ENCODE data around the gene ZNF273.
"Not testable (repeated sequence)": the region's sequence is repeated elsewhere in the genome, so short reads cannot be mapped to it uniquely, and the experiment has no call there.

ZNF273 gene

DNA sequence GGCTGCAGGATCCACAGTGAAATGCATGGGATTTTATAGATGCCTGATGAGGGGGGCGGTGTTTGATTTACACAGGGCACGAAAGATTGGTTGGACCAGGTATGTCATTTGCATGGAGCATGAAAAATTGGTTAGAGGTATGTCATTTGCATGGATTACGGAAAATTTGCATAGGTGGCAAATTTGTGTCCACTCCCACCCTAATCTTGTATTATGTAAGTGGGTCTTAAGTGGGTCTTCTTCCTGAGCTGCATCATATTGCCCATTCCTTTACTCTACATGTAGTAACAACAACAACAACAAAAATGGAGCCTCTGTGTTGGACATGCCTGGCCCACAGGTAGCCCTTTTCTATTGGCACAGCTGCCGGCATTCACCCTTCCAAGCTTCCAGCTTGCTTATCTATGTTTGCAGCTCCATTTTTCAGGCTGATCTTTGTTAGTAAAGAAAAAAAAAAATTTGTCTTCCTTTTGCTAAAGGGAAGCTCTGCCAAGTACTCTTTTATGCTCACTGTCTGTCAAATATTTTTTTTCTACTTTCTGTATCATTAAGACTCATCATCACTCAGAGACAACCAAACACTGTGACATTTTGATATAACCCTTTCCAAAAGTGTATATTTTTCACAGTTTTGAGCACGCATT, 10.3 kb upstream of the ZNF273 start:
- Histone ChIP-seq H3K9ac (ENCODE audit: low read depth, low read length) (no peak overlapping the region), H3K4me3 (ENCODE audit: low read length) (no peak overlapping the region), H3K4me1 (ENCODE audit: insufficient read depth, low read length) (0 out of 2 replicates have a peak, but pooled peaks cover 5% of the 10 kb centered on the region), H3K36me3 (ENCODE audit: insufficient read depth, low read length) (no peaks in the 10 kb centered on the region), H3K9me3 (ENCODE audit: insufficient read depth, low read depth, low read length) (no peaks in the 10 kb centered on the region), H3K27ac (ENCODE audit: low read depth, low read length) (no peak overlapping the region), H3K27me3 (ENCODE audit: insufficient read depth, low read length) (peaks cover 42% of the 10 kb centered on the region)
- 90% methylated on average over 5 of the region's 5 CpGs for WGBS

DNA sequence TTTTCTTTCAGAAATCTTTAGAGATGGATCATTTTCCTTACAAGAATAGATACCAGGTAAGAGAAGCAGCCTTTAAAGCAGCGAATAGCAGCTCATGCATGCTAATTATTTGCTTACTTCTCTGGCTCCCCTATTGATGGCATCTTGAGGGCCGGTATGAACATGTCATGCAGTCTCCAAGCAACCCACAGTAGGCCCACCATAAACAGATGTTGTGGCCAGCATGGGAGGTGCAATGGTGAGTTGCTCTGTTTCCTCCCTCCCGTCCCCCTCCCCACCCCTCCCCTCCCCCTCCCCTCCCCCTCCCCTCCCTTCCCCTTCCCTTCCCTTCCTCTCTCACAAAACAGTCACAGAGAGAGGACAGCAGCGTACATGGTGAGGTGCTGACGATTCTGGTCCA, 9.7 kb upstream of the ZNF273 start:
- Histone ChIP-seq H3K9ac (ENCODE audit: low read depth, low read length) (no peak overlapping the region), H3K27me3 (ENCODE audit: insufficient read depth, low read length) (peaks cover 36% of the 10 kb centered on the region), H3K9me3 (ENCODE audit: insufficient read depth, low read depth, low read length) (no peaks in the 10 kb centered on the region), H3K27ac (ENCODE audit: low read depth, low read length) (no peak overlapping the region), H3K4me3 (ENCODE audit: low read length) (no peak overlapping the region), H3K4me1 (ENCODE audit: insufficient read depth, low read length) (0 out of 2 replicates have a peak, but pooled peaks cover 5% of the 10 kb centered on the region), H3K36me3 (ENCODE audit: insufficient read depth, low read length) (no peaks in the 10 kb centered on the region)
- WGBS = 48% methylated on average over 4 of the region's 5 CpGs

DNA sequence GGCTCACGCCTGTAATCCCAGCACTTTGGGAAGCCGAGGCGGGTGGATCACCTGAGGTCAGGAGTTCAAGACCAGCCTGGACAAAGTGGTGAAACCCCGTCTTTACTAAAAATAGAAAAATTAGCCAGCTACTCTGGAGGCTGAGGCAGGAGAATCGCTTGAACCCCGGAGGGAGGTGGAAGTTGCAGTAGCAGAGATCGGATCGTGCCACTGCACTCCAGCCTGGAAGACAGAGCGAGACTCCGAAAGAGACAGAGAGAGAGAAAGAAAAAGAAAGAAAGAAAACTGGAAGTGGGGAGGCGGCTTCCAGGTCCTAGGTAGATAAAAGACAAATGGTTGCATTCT, 640 bp upstream of the ZNF273 start:
- not testable (repeated sequence) for H3K9ac ChIP-seq (ENCODE audit: low read depth, low read length)
- peak overlapping the region; percentile 66; the same call in 1 of the 2 replicates for H3K27ac ChIP-seq (ENCODE audit: low read depth, low read length)

DNA sequence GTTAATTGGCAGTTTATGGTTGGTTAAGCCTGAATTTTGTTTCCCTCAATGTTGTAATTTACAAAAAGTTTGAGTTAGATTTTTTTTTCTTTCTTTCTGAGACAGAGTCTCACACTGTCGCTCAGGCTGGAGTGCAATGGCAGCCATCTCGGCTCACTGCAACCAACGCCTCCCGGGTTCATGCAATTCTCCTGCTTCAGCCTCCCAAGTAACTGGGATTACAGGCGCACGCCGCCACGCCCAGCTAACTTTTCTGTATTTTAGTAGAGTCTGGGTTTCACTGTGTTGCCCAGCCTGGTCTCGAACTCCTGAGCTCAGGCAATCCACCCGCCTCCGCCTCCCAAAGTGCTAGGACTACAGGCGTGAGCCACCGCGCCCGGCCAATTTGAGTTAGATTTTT, 935 bp downstream of the ZNF273 start:
- H3K4me3 ChIP-seq (ENCODE audit: low read length) = peak overlapping the region; percentile 89
- peak overlapping the region; percentile 94 for H3K9ac ChIP-seq (ENCODE audit: low read depth, low read length)
- no peaks in the 10 kb centered on the region for H3K9me3 ChIP-seq (ENCODE audit: insufficient read depth, low read depth, low read length)
- H3K27me3 ChIP-seq (ENCODE audit: insufficient read depth, low read length) = no peaks in the 10 kb centered on the region
- 82% methylated on average over 15 of the region's 15 CpGs for WGBS
- no peak overlapping the region; the same call in 1 of the 2 replicates for H3K27ac ChIP-seq (ENCODE audit: low read depth, low read length)
- H3K4me1 ChIP-seq (ENCODE audit: insufficient read depth, low read length) = peaks cover 34% of the 10 kb centered on the region
- peaks cover 6% of the 10 kb centered on the region for H3K36me3 ChIP-seq (ENCODE audit: insufficient read depth, low read length)

More for the DNA sequence above, 640 bp upstream of the ZNF273 start:
- WGBS = 76% methylated on average over 11 of the region's 11 CpGs
- not testable (repeated sequence) for H3K27me3 ChIP-seq (ENCODE audit: insufficient read depth, low read length); H3K36me3 ChIP-seq (ENCODE audit: insufficient read depth, low read length); H3K9me3 ChIP-seq (ENCODE audit: insufficient read depth, low read depth, low read length)
- Histone ChIP-seq H3K4me1 (ENCODE audit: insufficient read depth, low read length) (peaks cover 29% of the 10 kb centered on the region), H3K4me3 (ENCODE audit: low read length) (peak overlapping the region; percentile 89)

DNA sequence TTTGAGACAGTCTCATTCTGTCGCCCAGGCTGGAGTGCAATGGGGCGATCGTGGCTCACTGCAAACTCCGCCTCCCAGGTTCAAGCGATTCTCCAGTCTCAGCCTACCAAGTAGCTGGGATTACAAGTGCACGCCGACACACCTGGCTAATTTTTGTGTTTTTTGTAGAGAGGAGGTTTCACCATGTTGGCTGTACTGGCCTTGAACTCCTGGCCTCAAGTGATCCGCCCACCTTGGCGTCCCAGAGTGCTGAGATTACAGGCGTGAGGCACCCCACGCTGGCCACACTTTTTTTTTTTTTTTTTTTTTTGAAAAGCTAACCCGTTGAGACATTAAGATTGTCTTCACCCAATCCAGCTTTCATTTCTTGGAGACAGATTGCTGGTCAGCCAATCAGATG, 2.1 kb downstream of the ZNF273 start:
- 80% methylated on average over 11 of the region's 12 CpGs for WGBS
- Histone ChIP-seq H3K9me3 (ENCODE audit: insufficient read depth, low read depth, low read length) (no peaks in the 10 kb centered on the region), H3K36me3 (ENCODE audit: insufficient read depth, low read length) (peaks cover 6% of the 10 kb centered on the region), H3K4me3 (ENCODE audit: low read length) (peak overlapping the region; percentile 89; the same call in 1 of the 2 replicates), H3K4me1 (ENCODE audit: insufficient read depth, low read length) (peaks cover 34% of the 10 kb centered on the region), H3K27me3 (ENCODE audit: insufficient read depth, low read length) (no peaks in the 10 kb centered on the region), H3K27ac (ENCODE audit: low read depth, low read length) (no peak overlapping the region), H3K9ac (ENCODE audit: low read depth, low read length) (no peak overlapping the region)

DNA sequence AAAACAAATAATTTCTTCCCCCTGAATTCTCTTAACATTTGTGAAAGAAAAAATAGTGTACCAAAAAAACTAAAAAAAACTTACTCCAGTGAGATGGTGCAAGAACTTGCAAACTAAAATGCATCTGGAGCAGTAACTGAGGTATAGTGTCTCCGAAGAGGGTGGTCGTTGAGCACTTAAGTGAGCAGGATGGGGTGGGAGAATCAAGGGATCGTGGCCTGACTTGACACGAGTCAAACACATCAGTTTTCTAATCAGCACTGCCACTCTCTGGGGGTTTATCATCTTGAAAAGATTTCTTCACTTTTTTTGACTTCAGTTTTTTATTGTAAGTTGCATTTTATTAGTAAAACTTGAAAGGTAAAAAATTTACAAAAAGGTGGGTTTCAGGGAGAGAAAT, 2.5 kb downstream of the ZNF273 start:
- H3K27me3 ChIP-seq (ENCODE audit: insufficient read depth, low read length) = no peaks in the 10 kb centered on the region
- H3K36me3 ChIP-seq (ENCODE audit: insufficient read depth, low read length) = peaks cover 6% of the 10 kb centered on the region
- 66% methylated on average over 3 of the region's 4 CpGs for WGBS
- peaks cover 34% of the 10 kb centered on the region for H3K4me1 ChIP-seq (ENCODE audit: insufficient read depth, low read length)
- H3K4me3 ChIP-seq (ENCODE audit: low read length) = 0 out of 2 replicates have a peak overlapping the region, but pooled peaks have one; percentile 89
- no peak overlapping the region for H3K27ac ChIP-seq (ENCODE audit: low read depth, low read length)
- H3K9ac ChIP-seq (ENCODE audit: low read depth, low read length) = no peak overlapping the region
- H3K9me3 ChIP-seq (ENCODE audit: insufficient read depth, low read depth, low read length) = no peaks in the 10 kb centered on the region

DNA sequence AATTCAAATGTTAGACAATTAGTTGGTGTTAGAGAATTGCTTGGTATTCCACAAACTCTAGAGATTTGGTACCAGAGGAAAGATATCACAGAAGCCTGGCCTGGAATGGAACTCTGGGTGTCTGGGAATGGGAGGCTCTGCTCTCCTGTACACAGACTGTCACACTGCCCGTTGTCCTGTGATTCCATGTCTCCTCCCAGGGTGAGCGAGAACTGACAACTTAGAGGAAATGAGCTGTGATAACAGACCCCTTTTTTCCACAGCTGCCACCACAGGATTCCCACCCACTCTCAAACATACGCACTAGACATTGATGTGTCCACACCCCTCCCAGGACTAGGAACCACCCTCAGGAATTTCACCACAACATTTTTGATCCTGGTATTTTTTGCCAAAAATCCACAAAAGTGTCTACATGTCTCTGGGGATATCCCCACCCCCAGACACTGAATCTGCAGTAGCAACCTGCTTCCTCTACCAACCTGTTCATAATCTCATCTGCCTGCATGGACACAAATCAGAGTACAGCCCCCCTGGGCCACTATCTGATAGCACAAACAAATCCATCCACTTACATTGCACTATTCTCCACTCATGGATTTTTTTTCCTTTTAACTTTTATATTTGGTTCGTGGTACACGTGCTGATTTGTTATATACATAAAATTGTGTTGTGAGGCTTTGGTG, 4.7 kb downstream of the ZNF273 start:
- Histone ChIP-seq H3K27ac (ENCODE audit: low read depth, low read length) (no peak overlapping the region), H3K27me3 (ENCODE audit: insufficient read depth, low read length) (no peaks in the 10 kb centered on the region), H3K9me3 (ENCODE audit: insufficient read depth, low read depth, low read length) (no peaks in the 10 kb centered on the region), H3K36me3 (ENCODE audit: insufficient read depth, low read length) (peaks cover 6% of the 10 kb centered on the region), H3K4me1 (ENCODE audit: insufficient read depth, low read length) (peaks cover 34% of the 10 kb centered on the region), H3K9ac (ENCODE audit: low read depth, low read length) (no peak overlapping the region), H3K4me3 (ENCODE audit: low read length) (no peak overlapping the region)
- WGBS = 72% methylated on average over 5 of the region's 5 CpGs

DNA sequence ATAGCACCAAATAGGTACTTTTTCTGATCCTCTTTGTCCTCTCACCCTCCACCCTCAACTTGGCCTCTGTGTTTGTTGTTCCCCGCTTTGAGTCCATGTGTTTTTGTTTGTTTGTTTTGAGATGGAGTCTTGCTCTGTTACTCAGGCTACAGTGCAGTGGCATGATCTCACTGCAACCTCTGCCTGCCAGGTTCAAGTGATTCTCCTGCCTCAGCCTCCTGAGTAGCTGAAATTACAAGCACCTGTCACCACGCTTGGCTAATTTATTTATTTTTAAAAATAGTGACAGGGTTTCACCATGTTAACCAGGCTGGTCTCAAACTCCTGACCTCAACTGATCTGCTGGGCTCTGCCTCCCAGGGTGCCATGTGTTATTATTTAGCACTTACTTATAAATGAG, 5.3 kb downstream of the ZNF273 start:
- Histone ChIP-seq H3K36me3 (ENCODE audit: insufficient read depth, low read length) (peaks cover 10% of the 10 kb centered on the region), H3K9ac (ENCODE audit: low read depth, low read length) (no peak overlapping the region), H3K9me3 (ENCODE audit: insufficient read depth, low read depth, low read length) (peaks cover under 1% of the 10 kb centered on the region; the same call in 1 of the 2 replicates), H3K27ac (ENCODE audit: low read depth, low read length) (no peak overlapping the region), H3K27me3 (ENCODE audit: insufficient read depth, low read length) (no peaks in the 10 kb centered on the region), H3K4me3 (ENCODE audit: low read length) (no peak overlapping the region), H3K4me1 (ENCODE audit: insufficient read depth, low read length) (peaks cover 34% of the 10 kb centered on the region)
- WGBS = 93% methylated on average over 2 of the region's 2 CpGs

DNA sequence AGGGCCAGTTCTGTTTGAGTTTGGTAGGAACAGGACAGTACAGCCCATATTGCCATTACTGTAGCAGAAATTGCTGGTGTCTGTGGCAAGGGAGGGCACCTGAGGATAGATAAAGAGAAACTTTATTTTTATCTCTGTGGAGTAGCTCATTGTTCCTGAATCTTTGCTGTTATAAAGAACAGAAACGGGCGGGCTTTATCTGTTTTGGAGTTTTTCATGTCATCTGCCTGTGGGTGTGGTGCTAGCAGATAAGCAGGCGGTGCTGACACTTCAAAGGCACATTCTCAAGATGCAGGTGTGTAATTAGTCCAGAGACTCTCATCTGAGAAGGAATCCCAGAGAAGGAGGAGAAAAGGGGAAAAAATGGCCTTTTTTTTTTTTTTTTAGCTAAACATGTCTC, 11.5 kb downstream of the ZNF273 start:
- no peaks in the 10 kb centered on the region for H3K4me1 ChIP-seq (ENCODE audit: insufficient read depth, low read length)
- H3K9me3 ChIP-seq (ENCODE audit: insufficient read depth, low read depth, low read length) = peaks cover 9% of the 10 kb centered on the region; the same call in 1 of the 2 replicates
- no peak overlapping the region for H3K9ac ChIP-seq (ENCODE audit: low read depth, low read length)
- H3K27ac ChIP-seq (ENCODE audit: low read depth, low read length) = no peak overlapping the region
- no peak overlapping the region for H3K4me3 ChIP-seq (ENCODE audit: low read length)
- whole genome bisulfite sequencing = 95% methylated on average over 3 of the region's 3 CpGs
- H3K27me3 ChIP-seq (ENCODE audit: insufficient read depth, low read length) = no peaks in the 10 kb centered on the region
- peaks cover 45% of the 10 kb centered on the region for H3K36me3 ChIP-seq (ENCODE audit: insufficient read depth, low read length)

DNA sequence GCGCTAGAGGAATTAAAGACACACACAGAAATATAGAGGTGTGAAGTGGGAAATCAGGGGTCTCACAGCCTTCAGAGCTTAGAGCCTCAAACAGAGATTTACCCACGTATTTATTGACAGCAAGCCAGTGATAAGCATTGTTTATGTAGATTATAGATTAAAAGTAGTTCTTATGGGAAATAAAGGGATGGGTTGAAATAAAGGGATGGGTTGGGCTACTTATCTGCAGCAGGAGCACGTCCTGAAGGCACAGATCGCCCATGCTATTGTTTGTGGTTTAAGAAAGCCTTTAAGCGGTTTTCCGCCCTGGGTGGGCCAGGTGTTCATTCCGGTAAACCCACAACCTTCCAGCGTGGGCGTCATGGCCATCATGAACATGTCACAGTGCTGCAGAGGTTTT, 12.2 kb downstream of the ZNF273 start:
- peaks cover 52% of the 10 kb centered on the region for H3K36me3 ChIP-seq (ENCODE audit: insufficient read depth, low read length)
- not testable (repeated sequence) for H3K4me1 ChIP-seq (ENCODE audit: insufficient read depth, low read length); H3K9ac ChIP-seq (ENCODE audit: low read depth, low read length); H3K27ac ChIP-seq (ENCODE audit: low read depth, low read length); H3K9me3 ChIP-seq (ENCODE audit: insufficient read depth, low read depth, low read length); H3K4me3 ChIP-seq (ENCODE audit: low read length); H3K27me3 ChIP-seq (ENCODE audit: insufficient read depth, low read length)
- 85% methylated on average over 9 of the region's 9 CpGs for WGBS

DNA sequence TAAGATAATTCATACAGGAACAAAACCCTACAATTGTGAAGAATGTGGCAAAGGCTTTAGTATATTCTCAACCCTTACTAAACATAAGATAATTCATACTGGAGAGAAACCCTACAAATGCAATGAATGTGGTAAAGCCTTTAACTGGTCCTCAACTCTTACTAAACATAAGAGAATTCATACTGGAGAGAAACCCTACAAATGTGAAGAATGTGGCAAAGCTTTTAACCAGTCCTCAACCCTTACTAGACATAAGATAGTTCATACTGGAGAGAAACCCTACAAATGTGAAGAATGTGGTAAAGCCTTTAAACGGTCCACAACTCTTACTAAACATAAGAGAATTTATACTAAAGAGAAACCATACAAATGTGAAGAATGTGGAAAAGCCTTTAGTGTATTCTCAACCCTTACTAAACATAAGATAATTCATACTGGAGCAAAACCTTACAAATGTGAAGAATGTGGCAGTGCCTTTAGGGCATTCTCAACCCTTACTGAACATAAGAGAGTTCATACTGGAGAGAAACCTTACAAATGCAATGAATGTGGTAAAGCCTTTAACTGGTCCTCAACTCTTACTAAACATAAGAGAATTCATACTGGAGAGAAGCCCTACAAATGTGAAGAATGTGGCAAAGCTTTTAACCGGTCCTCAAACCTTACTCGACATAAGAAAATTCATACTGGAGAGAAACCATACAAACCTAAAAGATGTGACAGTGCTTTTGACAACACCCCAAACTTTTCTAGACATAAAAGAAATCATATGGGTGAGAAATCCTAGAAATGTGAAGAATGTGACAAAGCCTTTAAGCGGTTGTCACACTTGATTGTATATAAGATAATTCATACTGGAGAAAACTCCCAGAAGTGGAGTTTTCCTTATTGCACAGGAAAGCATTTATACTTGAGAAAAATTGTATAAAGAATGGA, 25.4 kb downstream of the ZNF273 start:
- not testable (repeated sequence) for H3K9ac ChIP-seq (ENCODE audit: low read depth, low read length); H3K27ac ChIP-seq (ENCODE audit: low read depth, low read length); H3K4me1 ChIP-seq (ENCODE audit: insufficient read depth, low read length); H3K27me3 ChIP-seq (ENCODE audit: insufficient read depth, low read length); H3K4me3 ChIP-seq (ENCODE audit: low read length)
- Histone ChIP-seq H3K36me3 (ENCODE audit: insufficient read depth, low read length) (peaks cover 70% of the 10 kb centered on the region), H3K9me3 (ENCODE audit: insufficient read depth, low read depth, low read length) (peaks cover 55% of the 10 kb centered on the region)
- 94% methylated on average over 2 of the region's 4 CpGs for WGBS
